GM10248 (cell line): Measurements from ENCODE around the gene SSTR5.

ENCODE experiments used
- CTCF ChIA-PET: fragments of 300-600 bp; sonication (Branson Sonifier 250); formaldehyde crosslinking; extraction: SDS; loops from one replicate; lab custom pipeline; 2021; ENCODE audit warnings: antibody characterized with exemption; lab: Yijun Ruan, JAX
- POLR2A ChIA-PET: fragments of 350-650 bp; sonication (Branson Sonifier 250); formaldehyde crosslinking; extraction: SDS; loops from one replicate; lab custom pipeline; 2020; ENCODE audit warnings: antibody characterized with exemption; lab: Yijun Ruan, JAX
- DNase-seq: peaks from one replicate; pipeline ENCODE4 v3.0.0; 2012; ENCODE audit errors: extremely low spot score
- TF ChIP-seq, protein P1 (sequence below): IDR thresholded peaks from 2 replicates; pipeline ENCODE4 v1.5.1; 2012; ENCODE audit warnings: mild to moderate bottlenecking, low read depth; ENCODE audit errors: extremely low read depth, missing control alignments, control extremely low read depth

Gene SSTR5

DNA sequence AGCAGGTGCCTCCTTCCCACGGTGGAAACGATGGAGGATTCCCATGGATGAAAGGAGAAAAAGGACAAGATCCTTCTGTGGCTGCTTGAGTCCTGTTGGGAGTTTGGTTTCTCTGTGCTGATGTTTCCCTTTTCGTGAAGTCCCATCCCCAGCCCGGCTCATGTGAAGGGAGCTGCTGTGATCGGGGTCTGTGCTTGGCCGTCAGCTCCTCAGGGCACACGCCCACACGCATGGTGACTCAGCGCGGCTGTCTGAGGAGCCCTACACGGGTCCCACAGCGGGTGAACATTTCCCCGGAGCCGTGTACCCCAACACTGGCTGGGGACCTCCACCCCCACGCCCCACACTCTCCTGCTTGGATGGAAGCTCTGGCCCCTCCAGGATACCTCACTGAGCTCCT, 44.5 kb upstream of the SSTR5 start:
- DNase-seq: no peak
- TF ChIP-seq, protein P1, sequence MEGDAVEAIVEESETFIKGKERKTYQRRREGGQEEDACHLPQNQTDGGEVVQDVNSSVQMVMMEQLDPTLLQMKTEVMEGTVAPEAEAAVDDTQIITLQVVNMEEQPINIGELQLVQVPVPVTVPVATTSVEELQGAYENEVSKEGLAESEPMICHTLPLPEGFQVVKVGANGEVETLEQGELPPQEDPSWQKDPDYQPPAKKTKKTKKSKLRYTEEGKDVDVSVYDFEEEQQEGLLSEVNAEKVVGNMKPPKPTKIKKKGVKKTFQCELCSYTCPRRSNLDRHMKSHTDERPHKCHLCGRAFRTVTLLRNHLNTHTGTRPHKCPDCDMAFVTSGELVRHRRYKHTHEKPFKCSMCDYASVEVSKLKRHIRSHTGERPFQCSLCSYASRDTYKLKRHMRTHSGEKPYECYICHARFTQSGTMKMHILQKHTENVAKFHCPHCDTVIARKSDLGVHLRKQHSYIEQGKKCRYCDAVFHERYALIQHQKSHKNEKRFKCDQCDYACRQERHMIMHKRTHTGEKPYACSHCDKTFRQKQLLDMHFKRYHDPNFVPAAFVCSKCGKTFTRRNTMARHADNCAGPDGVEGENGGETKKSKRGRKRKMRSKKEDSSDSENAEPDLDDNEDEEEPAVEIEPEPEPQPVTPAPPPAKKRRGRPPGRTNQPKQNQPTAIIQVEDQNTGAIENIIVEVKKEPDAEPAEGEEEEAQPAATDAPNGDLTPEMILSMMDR: no peak
- CTCF ChIA-PET: no interaction called here
- POLR2A ChIA-PET: no interaction called here

DNA sequence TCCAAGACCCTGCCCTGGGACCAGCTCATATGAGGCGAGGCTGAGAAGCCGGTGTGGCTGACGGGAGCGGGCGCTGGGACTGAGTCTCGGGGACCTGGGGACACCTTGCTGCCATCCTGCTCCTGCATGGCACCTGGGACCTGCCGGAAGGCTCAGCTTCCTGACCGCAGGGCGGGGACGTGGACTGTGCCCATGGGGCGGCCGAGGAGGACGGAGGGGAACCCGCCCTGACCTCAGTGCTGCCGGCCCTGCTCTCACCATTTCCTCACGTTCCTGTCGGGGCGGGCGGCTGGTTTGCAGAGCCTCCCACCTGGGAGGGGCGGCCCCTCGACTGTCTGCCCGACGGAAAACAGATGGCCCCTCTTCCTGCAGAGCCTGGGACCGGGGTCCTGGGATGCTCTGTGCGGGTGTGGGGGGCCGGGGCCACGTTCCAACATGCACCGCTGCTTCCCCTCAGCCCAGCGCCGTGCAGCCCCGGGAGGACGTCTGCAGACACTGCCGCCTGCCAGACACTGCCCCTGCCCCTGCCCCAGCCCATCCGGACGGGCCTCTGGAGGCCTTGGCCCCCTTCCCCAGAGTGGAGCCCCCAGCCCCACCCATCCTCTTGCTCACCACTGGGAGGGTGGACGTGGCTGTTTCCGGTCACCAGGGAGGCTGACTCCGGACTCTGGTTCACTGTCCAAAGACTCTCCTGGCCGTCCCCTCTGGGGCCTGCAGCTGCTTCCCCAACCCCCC, 43.9 kb upstream of the SSTR5 start:
- ChIA-PET CTCF (no interaction called here), POLR2A (no interaction called here)
- TF ChIP-seq, protein P1: no peak
- DNase-seq: no peak

DNA sequence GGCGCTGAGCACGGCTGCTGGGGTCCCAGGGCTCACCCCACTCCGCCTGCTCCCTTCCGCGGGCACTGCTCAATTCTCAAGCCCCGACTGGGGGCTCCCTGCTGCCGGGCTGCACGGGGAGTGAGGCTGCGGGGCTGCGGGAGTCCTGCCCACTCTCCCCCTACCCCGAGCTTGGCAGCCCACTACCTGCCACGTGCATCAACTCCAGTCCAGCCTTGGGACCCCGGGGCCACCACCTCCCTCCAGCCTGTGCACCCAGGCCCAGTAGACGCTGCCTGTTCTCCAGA, 43.3 kb upstream of the SSTR5 start:
- CTCF ChIA-PET: no interaction called here
- no peak for DNase-seq
- POLR2A ChIA-PET: no interaction called here
- TF ChIP-seq, protein P1: no peak

DNA sequence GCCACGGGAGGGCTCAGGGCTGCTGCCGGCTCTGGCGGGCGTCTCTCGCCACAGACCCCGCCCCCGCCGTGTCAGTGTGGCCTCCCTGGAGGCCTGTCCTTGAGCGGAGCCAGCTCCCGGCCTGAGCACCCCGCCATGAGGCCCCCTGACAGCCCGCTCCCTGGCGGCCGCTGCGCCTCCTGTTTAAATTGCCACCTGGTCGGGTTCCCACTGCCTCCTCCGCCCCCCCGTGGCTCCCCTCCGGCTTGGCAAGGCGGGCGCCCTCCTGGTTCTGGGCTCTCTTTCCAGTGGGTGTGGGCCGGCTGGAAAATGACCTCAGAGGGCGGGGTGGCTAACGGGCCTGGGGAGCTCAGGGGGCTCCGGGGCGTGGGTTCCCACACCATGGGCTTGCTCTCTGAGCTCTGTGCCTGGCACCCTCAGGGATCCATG, 42.1 kb upstream of the SSTR5 start:
- no peak for DNase-seq
- POLR2A ChIA-PET: no interaction called here
- TF ChIP-seq, protein P1: no peak
- CTCF ChIA-PET: no interaction called here

DNA sequence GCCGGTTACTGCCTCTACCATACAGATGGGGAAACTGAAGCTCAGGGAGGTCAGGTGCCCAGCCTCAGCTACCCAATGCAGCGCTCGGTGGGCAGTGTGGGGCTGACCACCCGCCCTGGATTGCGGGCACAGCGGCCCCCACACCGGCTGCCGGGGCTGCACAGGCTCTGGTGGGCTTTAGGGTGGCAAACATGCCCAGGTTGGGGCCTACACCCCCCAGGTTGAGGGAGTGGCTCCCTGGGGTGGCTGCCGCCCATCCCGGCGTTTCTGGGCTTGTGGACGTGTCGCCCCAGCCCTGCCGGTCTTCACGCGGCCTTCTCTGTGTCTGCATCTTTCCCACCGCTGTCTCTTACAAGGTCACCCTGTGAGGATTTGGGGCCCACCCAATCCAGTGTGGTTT, 40.9 kb upstream of the SSTR5 start:
- ChIA-PET CTCF (no interaction called here), POLR2A (no interaction called here)
- DNase-seq: no peak
- TF ChIP-seq, protein P1: no peak

DNA sequence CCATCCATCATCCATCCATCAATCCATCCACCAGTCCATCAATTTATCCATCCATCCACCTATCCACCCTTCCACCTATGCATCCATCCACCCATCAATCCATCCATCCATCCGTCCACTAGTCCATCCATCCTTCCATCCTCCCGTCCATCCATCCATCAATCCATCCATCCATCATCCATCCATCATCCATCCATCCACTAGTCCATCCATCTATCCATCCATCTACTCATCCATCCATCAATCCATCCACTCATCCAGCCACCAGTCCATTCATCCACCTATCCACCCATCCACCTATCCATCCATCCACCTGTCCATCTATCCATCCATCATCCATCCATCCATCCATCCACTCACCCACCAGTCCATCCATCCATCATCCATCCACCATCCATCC, 39.9 kb upstream of the SSTR5 start:
- ChIA-PET POLR2A (no interaction called here), CTCF (no interaction called here)
- TF ChIP-seq, protein P1: no peak
- no peak for DNase-seq
